Activated CD8-positive, alpha-beta memory T cell treated with anti-CD3 and anti-CD28 coated beads, Interleukin-2, amount 50 U/mL, for 24 hours (primary cell): ENCODE measurements around the gene TOGARAM2.

Experiments
- DNase-seq: peaks from one replicate; pipeline ENCODE4 v3.0.0-alpha.2; 2020; ENCODE audit errors: extremely low read depth

TOGARAM2 gene

DNA sequence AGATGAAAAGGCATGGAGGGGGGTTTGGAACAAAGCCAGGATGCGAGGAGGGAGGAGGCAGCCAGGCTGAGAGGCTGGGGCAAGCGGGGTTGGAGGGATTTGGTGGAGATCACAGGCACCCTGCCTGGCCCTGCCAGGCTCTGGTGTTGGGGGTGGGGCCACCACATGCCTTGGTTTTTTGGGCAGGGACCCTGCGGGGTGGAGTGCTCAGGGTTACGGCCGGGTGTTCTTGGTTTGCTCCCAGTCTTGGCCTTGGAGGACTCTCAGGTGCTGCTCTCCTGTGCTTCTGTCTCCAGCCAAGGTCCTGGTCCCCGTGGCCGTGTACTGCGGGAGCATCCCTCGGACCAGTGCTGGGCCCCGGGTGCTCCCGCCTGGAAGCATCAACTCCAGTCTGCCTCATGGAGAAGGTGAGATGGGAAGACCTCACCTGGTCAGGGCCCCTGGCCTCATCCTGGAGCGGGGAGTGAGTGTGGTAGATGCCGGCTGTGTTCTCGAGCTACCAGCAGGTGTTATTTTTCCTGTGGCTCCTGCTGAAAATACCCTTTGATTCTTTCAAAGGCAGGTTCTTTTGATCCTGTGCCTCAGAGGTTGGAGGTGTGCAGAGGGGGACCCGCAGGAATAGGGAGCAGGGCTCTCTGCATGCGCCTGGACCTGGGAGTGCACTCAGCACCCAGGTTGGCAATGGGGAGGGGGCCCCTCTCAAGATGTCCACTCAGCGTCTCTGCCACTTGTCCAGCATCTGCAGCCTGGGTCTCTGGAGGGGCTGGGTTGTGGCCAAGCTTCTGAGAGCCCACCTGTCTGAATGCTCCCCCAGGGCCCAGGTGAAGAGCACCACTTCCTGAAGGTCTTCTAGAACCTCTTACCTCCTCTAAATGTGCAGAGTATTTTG, 17.0 kb downstream of the TOGARAM2 start:
- no peak for DNase-seq

- no peak for DNase-seq
These were observed 19.4 kb downstream of the TOGARAM2 start for GRCh38 chr2:29000481-29000880.

DNA sequence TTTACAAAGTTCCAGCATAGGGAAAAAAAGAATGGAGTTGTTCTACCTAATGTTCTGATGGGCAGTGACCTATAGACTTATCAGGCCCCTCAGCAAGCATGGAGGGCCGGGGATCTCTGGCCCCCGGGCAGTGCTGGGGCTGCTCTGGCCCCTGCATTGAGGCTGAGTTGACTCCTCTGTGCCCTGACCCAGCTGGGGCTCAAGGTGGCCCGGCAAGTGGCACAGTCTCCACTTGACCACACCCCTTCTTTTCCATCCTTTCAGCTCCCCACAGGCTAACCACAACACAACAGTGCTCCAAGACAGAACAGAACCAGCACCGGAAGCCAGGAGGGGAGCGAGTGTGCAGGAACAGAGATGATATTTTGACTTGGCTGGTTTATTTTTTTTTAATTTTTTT, 19.9 kb downstream of the TOGARAM2 start:
- DNase-seq = no peak

GRCh38 chr2:29001806-29002205, 20.7 kb downstream of the TOGARAM2 start:
- DNase-seq = no peak

GRCh38 chr2:29004755-29005154, 23.7 kb downstream of the TOGARAM2 start:
- DNase-seq = no peak

DNA sequence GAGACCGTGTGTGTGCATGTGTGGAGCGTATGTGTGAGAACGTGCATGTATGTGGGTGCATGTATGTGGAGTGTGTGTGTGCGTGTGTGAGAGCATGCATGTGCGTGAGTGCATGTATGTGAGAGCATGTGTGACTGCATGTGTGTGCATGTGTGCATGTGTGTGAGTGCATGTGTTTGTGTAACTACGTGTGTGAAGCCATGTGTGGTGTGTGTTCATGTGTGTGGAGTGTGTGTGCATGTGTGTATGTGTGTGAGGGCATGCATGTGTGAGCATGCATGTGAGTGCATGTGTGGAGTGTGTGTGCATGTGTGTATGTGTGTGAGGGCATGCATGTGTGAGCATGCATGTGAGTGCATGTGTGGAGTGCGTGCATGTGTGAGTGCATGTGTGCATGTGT, 24.2 kb downstream of the TOGARAM2 start:
- DNase-seq = no peak

- DNase-seq = no peak
These were observed 25.2 kb downstream of the TOGARAM2 start for GRCh38 chr2:29006092-29006979.

GRCh38 chr2:29006980-29007301, 25.8 kb downstream of the TOGARAM2 start:
- DNase-seq = no peak

DNA sequence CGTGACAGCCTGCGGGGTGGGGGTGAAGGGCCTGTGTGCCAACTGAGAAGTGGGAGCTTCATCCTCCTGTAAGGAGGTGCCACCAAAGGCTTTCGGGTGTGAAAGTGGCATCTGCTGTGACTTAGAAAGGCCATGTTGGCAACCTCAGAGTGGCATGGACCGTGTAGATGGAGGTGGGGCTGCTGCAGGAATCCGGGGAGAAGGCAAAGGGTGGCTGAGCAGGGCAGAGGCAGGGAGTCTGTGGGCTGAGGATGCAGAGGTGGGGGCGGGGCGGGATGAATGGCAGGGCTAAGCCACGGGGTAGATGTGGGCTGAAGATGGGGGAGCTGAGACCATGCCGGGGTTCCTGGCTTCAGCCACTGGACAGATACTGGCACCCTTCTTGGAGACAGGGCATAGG, 28.2 kb downstream of the TOGARAM2 start:
- no peak for DNase-seq

DNA sequence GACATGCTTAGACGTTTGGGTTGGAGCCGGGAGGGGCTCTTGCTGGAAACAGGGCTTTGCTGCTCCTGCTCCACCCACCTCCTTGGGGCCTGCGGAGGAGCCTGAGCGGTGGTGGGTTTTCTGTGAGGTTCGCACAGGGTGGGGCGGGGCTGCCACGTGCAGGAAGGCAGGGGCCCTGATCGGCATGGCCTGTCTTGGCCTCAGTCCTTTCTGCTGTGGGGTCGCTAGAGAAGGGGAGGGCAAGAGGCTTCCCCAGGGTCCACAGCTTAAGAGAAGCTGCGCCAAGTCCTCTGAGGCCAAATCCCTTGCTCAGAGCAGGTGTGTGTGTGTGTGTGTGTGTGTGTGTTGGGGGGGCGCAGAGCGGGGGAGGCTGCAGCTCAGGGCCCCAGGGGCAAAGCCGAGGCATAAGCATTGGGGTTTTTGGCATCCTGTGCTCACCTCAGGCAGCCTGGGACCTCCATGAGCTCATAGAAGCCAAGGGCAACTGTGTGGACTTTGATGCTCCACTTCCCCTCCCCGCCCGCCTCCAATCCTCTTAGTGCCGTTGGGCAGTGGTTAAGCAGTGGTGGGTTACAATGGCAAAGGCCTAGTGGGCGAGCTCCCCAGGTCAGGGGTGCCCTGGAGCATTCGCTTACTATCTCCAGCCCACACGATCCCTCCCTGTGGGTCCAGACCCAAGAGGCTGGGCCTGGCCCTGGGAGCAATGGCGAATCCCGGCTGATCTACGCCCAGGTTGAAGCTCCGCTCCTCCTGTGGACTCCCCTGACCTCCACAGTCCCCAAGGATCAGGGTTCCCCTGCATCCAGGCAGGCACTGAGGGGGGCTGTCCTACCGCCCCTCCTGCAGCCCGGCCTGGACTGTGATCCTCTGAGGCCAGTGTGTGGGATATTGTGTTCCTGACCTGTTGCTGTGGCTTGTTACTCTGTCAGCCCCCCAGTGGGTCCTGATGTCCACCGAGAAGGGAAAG, 28.9 kb downstream of the TOGARAM2 start:
- no peak for DNase-seq

DNA sequence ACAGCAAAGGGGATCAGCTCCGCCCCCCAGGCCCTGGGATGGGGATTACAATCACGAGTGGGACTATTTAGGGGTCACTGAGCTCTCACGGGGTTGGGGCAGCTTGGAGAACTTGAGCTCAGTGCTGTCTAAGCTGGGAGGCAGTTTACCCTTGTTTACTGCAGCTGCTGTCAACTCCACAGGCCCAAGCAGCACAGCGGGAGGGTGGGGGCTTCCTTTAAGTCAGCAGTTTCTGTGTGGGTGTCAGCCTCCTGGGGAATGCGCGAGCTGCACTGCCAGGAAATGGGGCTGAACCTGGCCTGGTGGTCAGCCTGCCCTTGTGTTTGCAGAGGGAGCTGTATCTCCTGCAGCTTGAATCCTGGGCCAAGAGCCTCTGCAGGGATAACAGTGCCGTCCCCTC, 29.8 kb downstream of the TOGARAM2 start:
- no peak for DNase-seq

DNA sequence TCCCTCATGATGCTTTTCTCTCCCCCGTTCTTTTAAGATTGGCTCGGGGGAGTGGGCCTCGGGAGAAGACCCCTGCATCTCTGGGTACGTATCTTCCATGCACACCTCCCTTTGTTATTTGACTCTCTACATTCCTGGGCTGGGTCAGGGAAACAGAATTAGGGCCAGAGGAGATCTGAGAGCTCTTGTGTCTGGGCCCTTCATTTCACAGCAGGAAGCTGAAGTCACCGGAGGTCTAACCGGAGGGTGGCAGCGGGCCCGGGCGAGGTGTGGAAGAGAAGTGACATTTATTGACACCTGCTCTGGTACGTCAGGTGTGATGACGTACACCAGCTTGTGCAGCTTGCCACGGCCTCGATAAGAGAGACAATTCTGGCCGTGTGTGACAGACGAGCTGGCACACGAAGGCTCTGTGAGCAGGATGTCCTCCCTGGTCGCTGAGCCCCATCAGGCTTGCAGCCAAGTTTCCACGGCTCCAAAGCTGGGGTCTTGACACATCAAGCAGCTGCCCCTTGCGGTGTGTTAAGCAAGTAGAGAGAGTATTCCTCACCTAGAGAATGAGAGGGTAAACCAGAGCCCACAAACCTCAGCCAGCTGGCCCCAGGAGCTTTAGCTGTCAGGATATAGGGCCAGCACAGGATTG, 30.4 kb downstream of the TOGARAM2 start:
- peak; percentile 44 for DNase-seq

- no peak for DNase-seq
These were observed 31.1 kb downstream of the TOGARAM2 start for GRCh38 chr2:29012211-29012681.

- DNase-seq = no peak
These were observed 32.1 kb downstream of the TOGARAM2 start for GRCh38 chr2:29013057-29013780.

- no peak for DNase-seq
These were observed 33.2 kb downstream of the TOGARAM2 start for GRCh38 chr2:29014331-29014730.

- peak; percentile 44 for DNase-seq
These were observed 33.8 kb downstream of the TOGARAM2 start for GRCh38 chr2:29014811-29015421.

GRCh38 chr2:29015701-29016470, 34.8 kb downstream of the TOGARAM2 start:
- no peak for DNase-seq

DNA sequence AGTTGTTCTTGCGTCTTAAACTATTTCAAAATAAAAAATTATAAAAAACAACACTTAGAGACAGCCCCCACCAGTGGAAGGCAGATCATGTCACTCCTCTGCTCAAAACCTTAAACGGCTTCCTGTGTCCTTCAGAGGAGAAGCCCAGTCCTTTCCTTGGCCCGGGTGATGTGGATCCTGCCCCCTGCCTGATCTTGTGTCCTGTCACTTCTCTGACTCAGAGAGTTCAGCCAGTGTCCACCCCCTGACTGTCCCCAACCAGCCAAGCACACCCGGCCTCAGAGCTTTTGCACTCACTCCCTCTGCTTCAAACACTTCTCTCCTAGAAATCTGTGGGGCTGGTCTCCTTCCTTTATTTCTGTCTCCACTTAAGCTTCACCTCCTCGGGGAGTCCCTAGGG, 35.4 kb downstream of the TOGARAM2 start:
- no peak for DNase-seq
